ENCODE measurements around the gene TXK.
A peak's percentile ranks its signal among the peaks of the same experiment; 100 is the strongest.

TXK gene

DNA sequence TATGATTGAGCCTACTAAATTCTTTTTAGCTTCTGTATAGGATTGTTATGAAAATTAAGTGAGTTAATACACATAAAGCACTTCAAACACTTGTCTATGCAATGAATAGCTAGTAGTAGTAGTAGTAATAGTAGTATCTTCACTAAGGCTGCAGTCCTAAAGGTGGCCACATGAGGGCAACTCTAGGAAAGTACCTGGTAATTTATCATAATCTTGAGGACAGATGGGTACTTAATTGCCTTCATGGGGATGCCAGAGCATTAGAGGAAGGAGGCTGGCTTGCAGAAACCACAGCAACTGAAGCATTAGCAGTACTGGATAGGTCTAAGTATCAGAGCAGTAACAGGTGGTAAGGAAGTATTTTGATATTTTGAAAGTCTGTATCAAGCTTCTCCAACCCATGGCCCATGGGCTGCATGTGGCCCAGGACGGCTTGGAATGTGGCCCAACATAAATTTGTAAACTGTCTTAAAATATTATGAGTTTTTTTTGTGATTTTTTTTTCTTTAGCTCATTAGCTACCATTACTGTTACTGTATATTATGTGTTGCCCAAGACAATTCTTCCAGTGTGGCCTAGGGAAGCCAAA is 100.1 kb downstream of the TXK start:
- H3K36me3 Mint-ChIP-seq, result peaks cover 6% of the 10 kb centered on the region
- peaks cover 21% of the 10 kb centered on the region for H3K4me1 Mint-ChIP-seq
- H3K9me3 Mint-ChIP-seq, result no peaks in the 10 kb centered on the region
- ATAC-seq (peak; percentile 62), DNase-seq (ENCODE audit: low spot score in 2 of 2) (peak; percentile 25 to 72)
- no peak overlapping the region for H3K4me3 Mint-ChIP-seq
- H3K27ac Mint-ChIP-seq, result no peak overlapping the region

DNA sequence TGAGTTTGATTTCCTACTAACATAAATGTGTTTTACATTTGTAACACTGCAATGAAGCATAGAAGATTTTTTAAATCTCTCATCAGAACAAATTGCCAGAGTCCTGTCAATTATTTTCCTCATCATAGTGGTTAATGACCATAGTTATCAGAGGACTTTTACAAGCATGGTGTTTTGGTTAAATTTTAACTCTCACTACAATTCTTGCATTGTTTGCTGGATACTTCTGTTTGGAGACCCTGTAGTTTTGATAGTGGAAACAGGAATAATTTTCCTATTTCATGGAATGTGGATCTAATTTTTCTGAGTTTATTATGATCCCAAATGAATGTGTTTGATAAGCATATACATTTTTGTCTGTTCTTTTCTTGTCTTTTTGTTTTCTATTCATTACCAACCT is 100.6 kb downstream of the TXK start:
- no peak for ATAC-seq
- peaks cover 25% of the 10 kb centered on the region for H3K4me1 Mint-ChIP-seq
- no peaks in the 10 kb centered on the region for H3K9me3 Mint-ChIP-seq
- no peak overlapping the region for H3K4me3 Mint-ChIP-seq
- no peak for DNase-seq (ENCODE audit: low spot score in 2 of 2)
- H3K27ac Mint-ChIP-seq, result no peak overlapping the region
- H3K36me3 Mint-ChIP-seq, result peaks cover 6% of the 10 kb centered on the region

- Mint-ChIP-seq H3K27ac (no peak overlapping the region), H3K4me3 (no peak overlapping the region), H3K9me3 (no peaks in the 10 kb centered on the region), H3K36me3 (peaks cover 6% of the 10 kb centered on the region), H3K4me1 (peaks cover 32% of the 10 kb centered on the region)
- ATAC-seq, result no peak
- DNase-seq (ENCODE audit: low spot score in 2 of 2), result no peak
These were observed 101.3 kb downstream of the TXK start for GRCh38 chr4:48032721-48033120.

GRCh38 chr4:48031802-48032525 is 102.1 kb downstream of the TXK start:
- peaks cover 6% of the 10 kb centered on the region for H3K36me3 Mint-ChIP-seq
- no peak overlapping the region for H3K27ac Mint-ChIP-seq
- H3K4me3 Mint-ChIP-seq, result no peak overlapping the region
- DNase-seq (ENCODE audit: low spot score in 2 of 2) (no peak), ATAC-seq (no peak)
- H3K9me3 Mint-ChIP-seq, result no peaks in the 10 kb centered on the region
- peaks cover 34% of the 10 kb centered on the region for H3K4me1 Mint-ChIP-seq

GRCh38 chr4:48030470-48030869 is 103.6 kb downstream of the TXK start:
- Mint-ChIP-seq H3K4me1 (peaks cover 21% of the 10 kb centered on the region), H3K9me3 (no peaks in the 10 kb centered on the region), H3K27ac (no peak overlapping the region), H3K36me3 (no peaks in the 10 kb centered on the region), H3K4me3 (no peak overlapping the region)
- no peak for ATAC-seq
- no peak for DNase-seq (ENCODE audit: low spot score in 2 of 2)

DNA sequence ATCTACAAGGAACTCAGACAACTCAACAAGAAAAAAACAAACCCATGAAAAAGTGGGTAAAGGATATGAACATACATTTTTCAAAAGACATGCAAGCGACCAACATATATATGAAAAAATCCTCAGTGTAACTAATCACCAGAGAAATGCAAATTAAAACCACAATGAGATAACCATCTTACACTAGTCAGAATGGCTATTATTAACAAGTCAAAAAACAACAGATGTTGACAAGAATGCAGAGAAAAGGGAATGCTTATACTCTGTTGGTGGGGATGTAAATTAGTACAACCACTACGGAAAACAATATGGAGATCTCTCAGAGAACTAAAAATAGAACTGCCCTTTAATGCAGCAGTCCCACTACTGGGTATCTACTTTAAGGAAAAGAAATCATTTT is 105.4 kb downstream of the TXK start:
- peak; percentile 58 for ATAC-seq
- Mint-ChIP-seq H3K36me3 (no peaks in the 10 kb centered on the region), H3K4me3 (no peak overlapping the region)

DNA sequence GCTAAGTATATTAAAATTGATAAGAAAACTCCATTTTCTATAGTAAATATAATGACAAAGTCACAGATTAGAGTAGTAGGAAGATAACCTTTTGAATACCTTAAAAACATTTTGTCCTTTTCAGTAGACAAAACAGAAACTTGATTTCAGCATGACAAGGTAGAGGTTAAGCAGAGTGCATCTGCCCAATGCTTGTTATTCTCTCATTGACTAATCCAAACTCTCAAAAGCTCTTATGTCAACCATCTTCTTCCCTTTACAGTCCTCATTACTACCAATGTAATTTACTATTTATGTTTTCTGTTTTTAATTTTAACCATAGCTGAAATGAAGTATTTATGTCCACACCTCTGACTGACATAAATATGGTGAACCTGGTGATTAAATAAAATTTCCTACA is 106.4 kb downstream of the TXK start:
- Mint-ChIP-seq H3K36me3 (no peaks in the 10 kb centered on the region), H3K27ac (no peak overlapping the region), H3K4me3 (no peak overlapping the region), H3K4me1 (peaks cover 13% of the 10 kb centered on the region), H3K9me3 (no peaks in the 10 kb centered on the region)
- DNase-seq (ENCODE audit: low spot score in 2 of 2) (no peak), ATAC-seq (peak; percentile 98)

More for the DNA sequence above, 105.4 kb downstream of the TXK start:
- Mint-ChIP-seq H3K27ac (no peak overlapping the region), H3K9me3 (no peaks in the 10 kb centered on the region), H3K4me1 (peaks cover 14% of the 10 kb centered on the region)
- no peak for DNase-seq (ENCODE audit: low spot score in 2 of 2)

DNA sequence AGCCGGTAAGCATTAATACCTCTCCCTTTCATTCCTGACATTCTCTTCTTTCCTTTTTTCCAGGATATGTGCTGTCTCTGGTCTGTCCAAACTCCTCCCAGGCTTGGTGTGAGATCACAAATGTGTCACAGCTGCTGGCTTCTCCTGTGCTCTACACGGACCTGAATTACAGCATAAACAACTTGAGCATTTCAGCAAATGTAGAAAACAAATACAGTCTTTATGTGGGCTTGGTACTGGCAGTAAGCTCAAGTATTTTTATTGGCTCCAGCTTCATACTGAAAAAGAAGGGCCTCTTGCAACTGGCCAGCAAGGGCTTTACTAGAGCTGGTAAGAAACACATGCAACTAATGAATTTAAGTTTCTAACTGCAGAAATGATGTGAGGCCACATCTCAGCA is 109.0 kb downstream of the TXK start:
- H3K9me3 Mint-ChIP-seq, result no peaks in the 10 kb centered on the region
- no peak for DNase-seq (ENCODE audit: low spot score in 2 of 2)
- H3K4me3 Mint-ChIP-seq, result no peak overlapping the region
- H3K4me1 Mint-ChIP-seq, result peaks cover 18% of the 10 kb centered on the region
- H3K27ac Mint-ChIP-seq, result no peak overlapping the region
- H3K36me3 Mint-ChIP-seq, result no peaks in the 10 kb centered on the region
- no peak for ATAC-seq

DNA sequence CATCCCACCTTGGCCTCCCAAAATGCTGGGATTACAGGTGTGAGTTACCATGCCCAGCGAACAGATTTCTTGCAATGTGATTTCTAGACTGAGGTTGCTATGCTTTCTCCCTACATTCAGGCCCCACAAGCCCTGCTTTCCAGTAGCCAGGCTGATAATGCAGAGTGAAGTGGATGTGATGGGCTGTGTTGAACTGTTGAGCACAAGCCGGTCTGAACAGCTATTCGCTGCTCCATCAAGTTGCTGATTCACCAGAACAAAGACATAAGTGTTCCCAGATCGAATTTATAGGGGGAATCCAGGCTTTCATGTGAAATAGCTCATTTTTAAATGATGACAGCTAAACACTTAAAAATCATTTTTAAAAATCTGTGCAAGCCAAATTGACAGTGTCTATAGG is 109.5 kb downstream of the TXK start:
- Mint-ChIP-seq H3K9me3 (no peaks in the 10 kb centered on the region), H3K4me3 (no peak overlapping the region), H3K4me1 (peaks cover 18% of the 10 kb centered on the region), H3K36me3 (no peaks in the 10 kb centered on the region), H3K27ac (no peak overlapping the region)
- ATAC-seq (no peak), DNase-seq (ENCODE audit: low spot score in 2 of 2) (no peak)

DNA sequence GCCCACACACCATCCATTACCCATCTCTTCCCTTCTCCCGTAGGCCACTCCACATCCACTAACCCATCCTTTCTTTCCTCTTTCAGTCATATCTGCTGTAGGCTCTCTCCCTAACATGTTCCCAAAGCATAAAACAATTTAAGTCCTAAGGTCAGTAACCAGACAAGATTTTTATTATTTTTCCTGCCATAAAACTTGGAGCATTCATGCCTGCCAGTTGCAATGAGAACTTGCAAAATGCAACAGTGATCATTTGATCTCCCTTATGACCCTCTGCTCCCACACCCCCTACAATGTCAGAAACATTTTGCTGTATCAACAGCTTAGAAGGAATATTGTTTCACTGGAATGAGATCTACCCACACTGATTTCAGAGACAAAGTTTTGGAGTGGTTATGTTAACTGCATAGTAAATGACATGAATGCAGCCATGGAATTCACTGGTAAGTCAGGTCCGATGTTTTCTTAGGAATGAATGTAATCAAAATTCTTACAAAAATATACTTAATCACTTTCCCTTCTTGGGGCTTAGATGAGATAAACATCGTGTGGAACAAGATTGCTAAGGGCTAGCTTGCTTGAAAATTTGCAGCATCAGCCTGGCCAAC is 111.8 kb downstream of the TXK start:
- H3K4me3 Mint-ChIP-seq, result no peak overlapping the region
- no peaks in the 10 kb centered on the region for H3K9me3 Mint-ChIP-seq
- H3K4me1 Mint-ChIP-seq, result peaks cover 9% of the 10 kb centered on the region
- ATAC-seq, result no peak
- no peaks in the 10 kb centered on the region for H3K36me3 Mint-ChIP-seq
- no peak for DNase-seq (ENCODE audit: low spot score in 2 of 2)
- no peak overlapping the region for H3K27ac Mint-ChIP-seq

DNA sequence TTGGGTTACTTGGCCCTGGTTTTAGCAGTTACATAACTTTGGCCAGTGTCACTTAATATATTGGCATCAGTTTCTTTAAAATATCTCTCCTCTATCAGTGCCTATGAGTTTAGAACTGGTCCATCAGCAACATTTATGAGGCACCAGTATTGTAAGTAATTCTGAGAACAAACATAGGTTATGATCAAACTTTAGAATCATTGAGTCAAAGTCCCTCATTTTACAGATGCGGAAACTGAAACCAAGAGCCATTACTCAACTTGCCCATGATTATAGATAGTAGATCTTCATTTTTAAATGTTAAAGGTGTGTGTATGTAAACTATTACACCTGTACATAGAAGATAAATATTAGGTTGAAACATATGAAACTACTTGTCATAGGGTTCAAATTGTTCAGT is 113.0 kb downstream of the TXK start:
- H3K4me3 Mint-ChIP-seq, result no peak overlapping the region
- DNase-seq (ENCODE audit: low spot score in 2 of 2), result no peak
- peaks cover 15% of the 10 kb centered on the region for H3K4me1 Mint-ChIP-seq
- H3K9me3 Mint-ChIP-seq, result no peaks in the 10 kb centered on the region
- H3K27ac Mint-ChIP-seq, result no peak overlapping the region
- ATAC-seq, result peak; percentile 64
- no peaks in the 10 kb centered on the region for H3K36me3 Mint-ChIP-seq

GRCh38 chr4:48018112-48018511 is 115.9 kb downstream of the TXK start:
- H3K4me3 Mint-ChIP-seq, result no peak overlapping the region
- H3K27ac Mint-ChIP-seq, result no peak overlapping the region
- peaks cover 20% of the 10 kb centered on the region for H3K4me1 Mint-ChIP-seq
- H3K9me3 Mint-ChIP-seq, result no peaks in the 10 kb centered on the region
- DNase-seq (ENCODE audit: low spot score in 2 of 2), result no peak
- no peaks in the 10 kb centered on the region for H3K36me3 Mint-ChIP-seq
- ATAC-seq, result no peak

DNA sequence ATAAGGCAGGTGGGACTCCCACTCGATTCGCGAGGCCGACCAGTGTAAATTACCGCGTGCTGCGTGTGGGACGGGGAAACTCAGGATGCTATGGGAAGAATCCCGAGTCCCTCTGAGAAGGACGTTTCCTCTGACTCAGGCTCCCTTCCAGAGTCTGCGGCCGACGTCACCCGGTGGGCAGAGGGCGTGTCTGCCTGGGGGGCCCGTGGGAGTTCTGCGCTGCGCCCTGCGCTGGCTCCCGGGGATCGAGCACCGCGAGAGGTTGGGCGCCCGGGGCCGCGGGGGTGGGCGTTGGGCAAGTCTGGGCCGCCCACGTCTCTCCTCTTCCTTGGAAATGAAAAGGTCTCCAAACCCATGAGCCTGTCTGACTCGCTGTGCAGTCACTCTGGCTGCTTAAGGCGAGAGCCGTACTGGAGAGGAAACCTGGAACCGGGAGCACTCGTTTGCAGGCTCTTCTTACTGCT is 116.9 kb downstream of the TXK start:
- Mint-ChIP-seq H3K4me1 (peaks cover 20% of the 10 kb centered on the region), H3K9me3 (no peaks in the 10 kb centered on the region), H3K4me3 (peak overlapping the region; percentile 69), H3K36me3 (no peaks in the 10 kb centered on the region), H3K27ac (no peak overlapping the region)
- DNase-seq (ENCODE audit: low spot score in 2 of 2) (peak; percentile 5 to 51), ATAC-seq (peak; percentile 44)
